Measurements from ENCODE around the gene FUT8.

DNA sequence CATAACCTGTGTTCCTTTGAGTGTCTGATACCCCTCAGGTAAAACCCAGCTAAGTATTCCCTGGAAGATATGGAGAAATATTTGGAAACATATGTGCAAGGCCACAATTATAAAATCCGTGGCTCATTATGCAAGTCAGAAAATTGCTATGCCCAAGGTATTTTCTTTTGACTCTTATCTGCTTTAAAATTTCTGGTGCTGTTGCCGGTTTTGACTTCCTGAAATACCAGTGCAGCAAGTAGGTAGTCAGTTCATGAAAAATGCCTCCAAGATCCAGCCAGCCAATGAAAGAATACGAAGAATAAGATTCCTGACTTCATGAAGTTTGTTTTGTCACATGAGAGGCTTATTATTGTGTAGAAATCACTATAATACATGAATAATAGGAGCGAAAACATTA is 20.2 kb upstream of the FUT8 start:
- no peak for TF ChIP-seq EP300 (IDR thresholded peaks at IDR 0.05; ENCODE audit: low read depth)
- TF ChIP-seq POLR2A (IDR thresholded peaks at IDR 0.05), result no peak
- no peak for TF ChIP-seq CTCF (IDR thresholded peaks at IDR 0.05)
- TF ChIP-seq POLR2AphosphoS5 (IDR thresholded peaks at IDR 0.05), result no peak
